ENCODE results near the gene WDR35.

WDR35 gene

DNA sequence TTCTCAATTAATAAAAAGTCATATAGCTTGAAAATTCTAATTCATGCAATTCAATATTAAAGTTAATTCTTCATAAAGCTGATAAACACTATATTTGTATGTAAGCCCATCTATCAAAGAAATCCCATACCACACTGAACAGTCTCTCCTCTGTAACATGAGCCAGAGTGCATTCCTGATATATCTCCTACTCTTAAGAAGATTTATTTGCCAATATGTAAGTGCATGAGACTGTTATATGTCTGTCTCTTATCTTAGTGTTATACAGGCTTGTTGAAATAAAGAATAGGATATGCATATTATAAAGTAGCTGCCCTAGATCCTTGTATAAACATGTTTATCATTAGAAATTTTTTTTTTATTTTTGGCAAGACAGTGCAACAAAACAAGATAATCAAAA lies 47.7 kb downstream of the WDR35 start:
- Histone ChIP-seq H4K20me1 (ENCODE audit: insufficient read depth, low read length) (no peaks in the 10 kb centered on the region), H3K27me3 (replicated peaks; ENCODE audit: insufficient read depth, low read length) (no peaks in the 10 kb centered on the region), H3K9ac (ENCODE audit: low read length) (no peak overlapping the region), H3K4me1 (ENCODE audit: low read length) (no peaks in the 10 kb centered on the region), H3K4me2 (ENCODE audit: low read depth, low read length) (no peak overlapping the region), H3K4me3 (ENCODE audit: low read length) (no peak overlapping the region), H2AFZ (ENCODE audit: low read length) (no peak overlapping the region), H3K27ac (ENCODE audit: low read length) (no peak overlapping the region), H3K36me3 (replicated peaks; ENCODE audit: insufficient read depth, low read length) (no peaks in the 10 kb centered on the region), H3K9me2 (replicated peaks; ENCODE audit: insufficient read depth, low read length) (no peaks in the 10 kb centered on the region), H3K9me3 (replicated peaks; ENCODE audit: insufficient read depth, low read length) (no peaks in the 10 kb centered on the region), H3K79me2 (ENCODE audit: low read length) (no peaks in the 10 kb centered on the region), H3F3A (ENCODE audit: insufficient read depth, low read length) (no peaks in the 10 kb centered on the region)
- DNase-seq = no peak
- TF ChIP-seq, protein P1, sequence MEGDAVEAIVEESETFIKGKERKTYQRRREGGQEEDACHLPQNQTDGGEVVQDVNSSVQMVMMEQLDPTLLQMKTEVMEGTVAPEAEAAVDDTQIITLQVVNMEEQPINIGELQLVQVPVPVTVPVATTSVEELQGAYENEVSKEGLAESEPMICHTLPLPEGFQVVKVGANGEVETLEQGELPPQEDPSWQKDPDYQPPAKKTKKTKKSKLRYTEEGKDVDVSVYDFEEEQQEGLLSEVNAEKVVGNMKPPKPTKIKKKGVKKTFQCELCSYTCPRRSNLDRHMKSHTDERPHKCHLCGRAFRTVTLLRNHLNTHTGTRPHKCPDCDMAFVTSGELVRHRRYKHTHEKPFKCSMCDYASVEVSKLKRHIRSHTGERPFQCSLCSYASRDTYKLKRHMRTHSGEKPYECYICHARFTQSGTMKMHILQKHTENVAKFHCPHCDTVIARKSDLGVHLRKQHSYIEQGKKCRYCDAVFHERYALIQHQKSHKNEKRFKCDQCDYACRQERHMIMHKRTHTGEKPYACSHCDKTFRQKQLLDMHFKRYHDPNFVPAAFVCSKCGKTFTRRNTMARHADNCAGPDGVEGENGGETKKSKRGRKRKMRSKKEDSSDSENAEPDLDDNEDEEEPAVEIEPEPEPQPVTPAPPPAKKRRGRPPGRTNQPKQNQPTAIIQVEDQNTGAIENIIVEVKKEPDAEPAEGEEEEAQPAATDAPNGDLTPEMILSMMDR (IDR thresholded peaks at IDR 0.05; ENCODE audit: low read length) = no peak
- TF ChIP-seq EZH2 (optimal IDR thresholded peaks at IDR 0.05; ENCODE audit: low read depth, low read length) (no peak), EZH2phosphoT487 (IDR thresholded peaks at IDR 0.05; ENCODE audit: low read length) (no peak)

- H2AFZ ChIP-seq (ENCODE audit: low read length) = no peak overlapping the region
- H3K27me3 ChIP-seq (replicated peaks; ENCODE audit: insufficient read depth, low read length) = no peaks in the 10 kb centered on the region
- no peaks in the 10 kb centered on the region for H3K79me2 ChIP-seq (ENCODE audit: low read length)
- H3K4me1 ChIP-seq (ENCODE audit: low read length) = peaks cover 12% of the 10 kb centered on the region
- no peak overlapping the region for H3K4me2 ChIP-seq (ENCODE audit: low read depth, low read length)
- no peak overlapping the region for H3K9ac ChIP-seq (ENCODE audit: low read length)
- H3K4me3 ChIP-seq (ENCODE audit: low read length) = no peak overlapping the region
- DNase-seq = no peak
- H3K36me3 ChIP-seq (replicated peaks; ENCODE audit: insufficient read depth, low read length) = no peaks in the 10 kb centered on the region
- no peaks in the 10 kb centered on the region for H3K9me2 ChIP-seq (replicated peaks; ENCODE audit: insufficient read depth, low read length)
- peaks cover 4% of the 10 kb centered on the region; the same call in 1 of the 2 replicates for H3F3A ChIP-seq (ENCODE audit: insufficient read depth, low read length)
- H3K27ac ChIP-seq (ENCODE audit: low read length) = no peak overlapping the region
- no peaks in the 10 kb centered on the region for H3K9me3 ChIP-seq (replicated peaks; ENCODE audit: insufficient read depth, low read length)
- no peaks in the 10 kb centered on the region for H4K20me1 ChIP-seq (ENCODE audit: insufficient read depth, low read length)
- TF ChIP-seq, protein P1 (IDR thresholded peaks at IDR 0.05; ENCODE audit: low read length) = no peak
- TF ChIP-seq EZH2phosphoT487 (IDR thresholded peaks at IDR 0.05; ENCODE audit: low read length) = no peak
- TF ChIP-seq EZH2 (optimal IDR thresholded peaks at IDR 0.05; ENCODE audit: low read depth, low read length) = no peak
Observed at GRCh38 chr2:19937004-19937403, 52.9 kb downstream of the WDR35 start.

DNA sequence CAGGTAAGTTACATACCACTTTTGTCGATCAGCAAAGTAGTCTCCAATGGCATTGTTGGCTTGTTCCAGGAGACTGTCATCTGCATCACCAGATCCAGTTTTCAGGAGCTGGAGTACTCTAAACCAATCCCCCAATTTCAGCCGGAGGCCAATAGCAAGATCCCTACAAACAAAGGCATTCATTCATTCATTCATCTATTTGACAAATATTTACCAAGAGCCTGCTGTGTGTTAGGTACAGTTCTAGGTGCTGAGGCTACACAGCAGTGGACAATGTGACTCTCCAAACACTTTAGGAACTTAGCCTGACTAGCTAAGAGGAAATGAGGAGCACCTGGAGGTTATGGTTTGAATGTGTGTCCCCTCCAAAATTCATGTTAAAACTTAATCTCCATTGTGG lies 53.7 kb downstream of the WDR35 start:
- no peak for TF ChIP-seq EZH2phosphoT487 (IDR thresholded peaks at IDR 0.05; ENCODE audit: low read length)
- TF ChIP-seq EZH2 (optimal IDR thresholded peaks at IDR 0.05; ENCODE audit: low read depth, low read length) = no peak
- TF ChIP-seq, protein P1 (IDR thresholded peaks at IDR 0.05; ENCODE audit: low read length) = no peak
- Histone ChIP-seq H3K9me3 (replicated peaks; ENCODE audit: insufficient read depth, low read length) (no peaks in the 10 kb centered on the region), H3K36me3 (replicated peaks; ENCODE audit: insufficient read depth, low read length) (no peaks in the 10 kb centered on the region), H3K9me2 (replicated peaks; ENCODE audit: insufficient read depth, low read length) (no peaks in the 10 kb centered on the region), H3K9ac (ENCODE audit: low read length) (no peak overlapping the region), H4K20me1 (ENCODE audit: insufficient read depth, low read length) (no peaks in the 10 kb centered on the region), H3K27ac (ENCODE audit: low read length) (no peak overlapping the region), H3K27me3 (replicated peaks; ENCODE audit: insufficient read depth, low read length) (no peaks in the 10 kb centered on the region), H3F3A (ENCODE audit: insufficient read depth, low read length) (peaks cover 4% of the 10 kb centered on the region; the same call in 1 of the 2 replicates), H2AFZ (ENCODE audit: low read length) (no peak overlapping the region), H3K79me2 (ENCODE audit: low read length) (no peaks in the 10 kb centered on the region), H3K4me2 (ENCODE audit: low read depth, low read length) (no peak overlapping the region), H3K4me3 (ENCODE audit: low read length) (no peak overlapping the region), H3K4me1 (ENCODE audit: low read length) (peaks cover 12% of the 10 kb centered on the region)
- DNase-seq = no peak

Data from MM.1S (cell line).